HG03139 (cell line): ENCODE data around the gene WWC2.
A peak's percentile ranks its signal among the peaks of the same experiment; 100 is the strongest.
"Not testable (repeated sequence)": the region's sequence is repeated elsewhere in the genome, so short reads cannot be mapped to it uniquely, and the experiment has no call there.

ENCODE experiments used
- ATAC-seq: cut with Tn5 transposase; IDR thresholded peaks from one replicate; pipeline ENCODE4 v1.9.1; 2021; ENCODE audit not compliant: unreplicated experiment

The WWC2 gene

DNA sequence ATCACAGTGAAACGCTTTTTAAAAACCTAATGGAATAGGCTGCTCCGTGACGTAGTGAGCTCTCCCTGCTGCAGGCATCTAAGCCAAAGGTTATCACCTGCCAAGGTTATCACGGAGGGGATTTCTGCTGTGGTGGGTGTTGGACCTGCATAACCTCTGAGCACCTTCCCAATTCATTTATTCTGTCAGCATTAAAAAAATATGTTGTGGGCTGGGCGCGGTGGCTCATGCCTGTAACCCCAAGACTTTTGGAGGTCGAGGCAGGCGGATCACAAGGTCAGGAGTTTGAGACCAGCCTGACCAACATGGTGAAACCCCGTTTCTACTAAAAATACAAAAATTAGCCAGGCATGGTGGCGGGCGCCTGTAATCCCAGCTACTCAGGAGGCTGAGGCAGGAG lies 225.0 kb downstream of the WWC2 start:
- not testable (repeated sequence) for ATAC-seq

DNA sequence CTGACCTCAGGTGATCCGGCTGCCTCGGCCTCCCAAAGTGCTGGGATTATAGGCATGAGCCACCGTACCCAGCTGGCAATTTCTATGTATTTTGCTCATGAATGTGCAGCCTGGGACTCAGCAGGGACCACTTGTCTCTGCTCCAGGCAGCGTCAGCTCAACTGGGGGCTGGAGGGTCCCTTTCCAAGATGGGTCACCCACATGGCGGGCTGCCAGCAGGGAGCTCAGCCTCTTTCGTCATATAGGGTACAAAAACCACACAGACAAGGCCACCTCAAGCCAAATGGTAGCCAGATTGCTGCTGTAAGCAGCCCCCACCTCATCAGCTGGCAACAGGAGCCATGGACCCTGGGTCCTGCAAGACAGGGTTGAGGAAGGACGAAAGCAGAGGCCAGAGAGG lies 225.6 kb downstream of the WWC2 start:
- no peak for ATAC-seq

DNA sequence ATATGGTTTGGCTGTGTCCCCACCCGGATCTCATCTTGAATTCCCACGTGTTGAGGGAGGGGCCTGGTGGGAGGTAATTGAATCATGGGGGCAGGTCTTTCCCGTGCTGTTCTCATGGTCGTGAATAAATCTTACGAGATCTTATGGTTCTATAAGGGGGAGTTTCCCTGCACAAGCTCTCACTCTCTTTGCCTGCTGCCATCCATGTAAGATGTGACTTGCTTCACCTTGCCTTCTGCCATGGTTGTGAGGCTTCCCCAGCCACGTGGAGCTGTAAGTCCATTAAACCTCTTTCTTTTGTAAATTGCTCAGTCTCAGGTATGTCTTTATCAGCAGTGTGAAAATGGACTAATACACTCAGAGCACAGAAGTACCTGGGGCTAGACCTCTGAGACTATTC lies 227.3 kb downstream of the WWC2 start:
- not testable (repeated sequence) for ATAC-seq

- no peak for ATAC-seq
These were observed 227.8 kb downstream of the WWC2 start for GRCh38 chr4:183326853-183327252.

- ATAC-seq = no peak
These were observed 228.8 kb downstream of the WWC2 start for GRCh38 chr4:183327827-183328226.

GRCh38 chr4:183328832-183329231 lies 229.8 kb downstream of the WWC2 start:
- no peak for ATAC-seq

DNA sequence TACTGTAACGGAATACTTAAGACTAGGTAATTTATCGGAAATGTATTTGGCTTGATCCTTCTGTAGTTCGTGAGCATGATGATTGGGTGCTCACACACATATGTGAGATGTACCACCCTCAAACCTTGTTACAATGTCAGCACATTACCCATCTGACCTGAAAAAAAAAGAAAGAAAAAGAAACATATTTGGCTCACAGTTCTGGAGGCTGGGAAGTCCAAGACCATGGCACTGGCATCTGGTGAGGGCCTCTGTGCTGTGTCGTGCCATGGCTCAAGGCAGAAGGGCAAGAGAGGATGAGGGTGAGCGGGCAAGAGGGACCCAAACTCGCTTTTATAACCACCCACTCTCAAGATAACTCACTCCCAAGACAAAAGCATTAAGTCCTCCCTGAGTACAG lies 230.2 kb downstream of the WWC2 start:
- no peak for ATAC-seq

GRCh38 chr4:183329954-183330742 lies 231.1 kb downstream of the WWC2 start:
- ATAC-seq = no peak

- ATAC-seq = no peak
These were observed 231.8 kb downstream of the WWC2 start for GRCh38 chr4:183330841-183331240.

DNA sequence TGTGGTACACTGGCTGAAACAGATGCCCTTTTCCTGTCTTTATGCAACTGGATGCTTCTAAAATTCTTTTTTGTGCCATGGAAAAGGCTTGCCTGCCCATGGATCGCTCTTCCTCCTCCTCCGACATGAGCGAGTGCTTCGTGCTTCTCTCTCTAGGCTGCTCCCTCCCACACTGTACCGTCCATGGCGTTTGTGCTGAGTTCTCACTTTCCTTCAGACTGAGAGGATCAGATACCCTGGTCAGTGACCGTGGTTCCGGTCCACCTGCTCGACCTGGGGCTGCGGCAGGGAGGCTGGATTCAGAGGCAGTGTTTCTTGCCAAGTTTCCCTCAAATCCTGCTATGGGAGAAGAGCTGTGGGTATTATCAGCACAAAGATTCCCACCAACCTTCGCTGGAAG lies 233.4 kb downstream of the WWC2 start:
- ATAC-seq = no peak

DNA sequence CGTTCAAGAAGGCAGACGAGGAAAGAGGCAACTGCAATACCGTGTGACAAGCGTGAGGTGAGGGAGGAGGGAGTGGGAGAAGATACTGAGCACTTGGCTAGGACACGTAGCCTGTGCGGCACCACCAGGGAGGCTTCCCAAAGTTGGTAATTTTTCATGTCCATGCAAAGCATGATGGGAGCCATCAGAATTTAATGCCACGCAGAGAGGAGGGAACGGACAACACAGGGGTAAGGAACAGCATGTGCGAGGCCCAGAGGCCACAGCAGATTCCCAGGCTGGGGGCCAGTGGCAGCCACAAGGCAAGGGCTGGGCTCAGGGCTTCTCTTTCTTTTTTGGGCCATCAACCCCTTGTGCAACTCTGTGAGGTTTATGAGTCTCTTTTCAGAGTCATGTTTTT lies 234.1 kb downstream of the WWC2 start:
- no peak for ATAC-seq

DNA sequence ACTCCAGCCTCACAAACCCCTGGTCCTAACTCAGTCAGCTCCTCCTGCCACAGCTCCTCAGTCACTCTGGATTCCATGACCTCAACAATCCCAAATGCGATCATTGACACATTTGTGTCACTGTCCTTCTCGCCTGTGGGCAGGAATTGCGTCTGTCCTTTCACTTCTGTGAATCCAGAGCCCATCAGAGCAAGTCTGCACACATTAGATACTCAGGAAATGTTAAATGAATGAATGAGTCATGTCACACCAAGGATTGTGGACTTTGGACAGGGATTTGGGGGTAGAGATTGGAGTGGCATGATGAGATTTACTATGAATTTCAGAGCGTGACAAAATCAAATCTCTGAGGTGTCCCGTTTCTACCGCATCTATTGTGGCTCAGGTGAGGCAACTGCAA lies 234.9 kb downstream of the WWC2 start:
- no peak for ATAC-seq

DNA sequence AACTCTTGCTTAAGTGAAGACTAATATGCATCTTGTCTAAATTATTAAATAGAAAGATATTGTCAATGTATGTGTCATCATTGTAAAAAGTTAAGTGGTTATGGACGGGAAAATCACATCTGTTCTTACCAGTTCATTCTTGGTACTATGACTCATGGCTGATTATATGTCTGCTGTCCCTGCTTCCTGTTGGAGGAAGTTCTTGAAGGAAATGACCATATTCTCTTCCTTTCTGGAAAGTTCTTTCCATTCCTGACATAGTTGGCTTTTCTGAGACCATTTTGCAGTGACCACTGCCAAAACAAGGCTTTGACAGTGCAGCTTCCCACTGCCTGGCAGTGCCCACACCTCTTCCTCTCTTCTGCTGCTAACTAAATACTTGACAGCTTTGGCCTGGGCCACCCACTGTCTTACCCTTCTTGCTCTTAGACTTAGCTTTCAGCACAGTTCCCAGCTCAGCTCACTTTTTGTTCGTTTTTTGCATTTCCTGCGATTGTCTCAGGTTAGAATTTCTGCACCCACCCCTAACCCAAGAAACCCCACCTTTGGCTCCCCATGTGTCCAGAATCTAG lies 236.4 kb downstream of the WWC2 start:
- no peak for ATAC-seq

DNA sequence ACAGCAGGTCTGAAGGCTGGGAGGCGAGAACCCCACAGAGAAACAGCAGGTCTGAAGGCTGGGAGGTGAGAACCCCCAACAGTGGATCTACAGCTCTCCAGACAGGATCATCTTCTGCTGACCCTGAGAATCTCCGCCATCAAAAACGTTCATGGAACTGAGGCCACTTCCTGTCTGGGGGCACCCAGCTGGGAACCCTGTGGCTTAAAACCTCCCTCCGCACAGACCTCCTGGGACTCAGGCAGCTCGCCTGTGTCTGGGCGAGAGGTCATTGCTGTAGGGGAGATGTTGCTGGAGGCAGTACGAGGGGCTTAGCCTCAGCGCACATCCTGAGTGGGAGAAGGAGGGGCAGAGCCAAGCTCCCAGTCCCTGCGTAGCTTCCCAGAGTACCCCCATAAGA lies 238.3 kb downstream of the WWC2 start:
- ATAC-seq = no peak

- no peak for ATAC-seq
These were observed 238.8 kb downstream of the WWC2 start for GRCh38 chr4:183337833-183338232.

DNA sequence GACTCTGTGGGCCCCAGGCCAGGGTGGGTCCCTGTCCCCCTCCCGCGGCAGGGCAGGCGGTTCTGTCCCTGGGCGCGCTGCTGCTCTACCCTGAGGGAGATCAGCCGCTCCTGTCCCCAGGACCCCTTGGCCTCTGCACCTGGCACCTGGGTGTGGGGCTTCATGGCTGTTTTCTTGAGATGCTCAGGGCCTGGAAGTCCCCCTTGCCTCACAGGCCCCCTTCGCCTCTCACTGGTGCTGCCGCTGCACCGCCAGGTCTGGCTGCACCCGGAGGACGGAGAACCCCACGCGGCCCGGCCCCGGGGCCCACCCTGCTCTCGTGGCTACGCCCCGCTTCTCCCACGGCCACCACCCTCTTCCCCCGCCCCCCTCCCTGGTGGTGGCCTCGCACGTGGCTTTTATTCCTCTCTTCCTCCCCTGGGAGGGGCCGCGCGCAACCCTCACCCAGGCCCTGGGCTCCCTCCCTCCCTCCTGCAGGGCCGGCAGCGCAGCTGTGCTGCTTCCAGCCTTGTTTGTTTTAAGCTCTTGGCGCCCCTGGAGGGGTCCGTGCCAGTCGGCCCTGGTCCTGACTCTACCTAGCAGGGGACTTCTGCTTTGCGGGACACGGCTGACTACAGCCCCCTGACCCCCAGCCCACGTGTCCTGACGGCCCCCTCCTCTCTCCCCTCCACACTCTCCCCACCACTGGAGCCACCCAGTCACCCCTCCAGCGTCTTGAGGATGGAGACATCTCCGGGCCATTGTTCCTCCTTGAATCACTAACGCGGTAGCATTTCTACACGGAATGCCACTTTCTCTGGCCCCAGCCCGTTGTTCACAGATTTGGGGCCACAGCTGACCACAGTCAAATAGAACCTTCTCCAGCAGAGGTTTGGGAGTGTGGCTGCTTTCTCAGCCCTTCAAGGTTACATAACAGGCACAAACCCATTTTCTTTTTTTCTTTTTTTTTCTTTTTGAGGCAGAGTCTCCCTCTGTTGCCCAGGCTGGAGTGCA lies 243.8 kb downstream of the WWC2 start:
- ATAC-seq = peak; percentile 62

GRCh38 chr4:183343730-183344129 lies 244.7 kb downstream of the WWC2 start:
- no peak for ATAC-seq

DNA sequence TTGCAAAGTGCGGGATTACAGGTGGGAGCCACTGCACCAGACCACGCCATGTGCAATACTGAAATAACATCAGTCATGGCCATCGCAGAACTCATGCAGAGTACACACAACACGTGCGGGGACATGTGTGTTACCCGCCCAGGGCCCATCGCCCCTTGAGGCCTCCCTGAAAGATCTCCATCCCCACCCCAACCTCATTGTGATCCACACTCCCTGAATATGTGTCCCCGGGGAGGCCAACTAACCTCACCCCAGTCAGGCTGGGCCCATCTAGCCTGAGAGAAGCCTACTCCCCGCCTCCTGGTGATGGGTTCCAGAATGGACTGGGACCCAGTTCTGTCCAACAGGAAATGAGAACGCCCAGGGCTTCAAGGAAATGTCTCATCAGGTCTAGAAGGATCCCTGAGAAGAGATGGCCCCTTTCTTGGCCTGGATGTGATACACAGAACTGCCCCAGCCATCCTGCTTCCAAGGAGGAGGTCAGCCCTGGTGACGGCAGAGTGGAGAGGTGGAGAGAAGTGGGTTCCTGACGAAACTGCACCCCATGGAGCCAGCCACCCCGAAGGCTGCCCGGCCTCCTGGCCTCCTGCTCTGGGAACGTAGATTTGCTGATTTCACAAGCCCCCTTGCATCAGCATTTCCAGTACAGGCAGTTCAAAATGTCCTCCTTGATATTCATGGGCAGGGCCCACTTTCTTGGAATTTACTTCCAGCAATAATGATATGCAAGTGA lies 245.6 kb downstream of the WWC2 start:
- no peak for ATAC-seq

DNA sequence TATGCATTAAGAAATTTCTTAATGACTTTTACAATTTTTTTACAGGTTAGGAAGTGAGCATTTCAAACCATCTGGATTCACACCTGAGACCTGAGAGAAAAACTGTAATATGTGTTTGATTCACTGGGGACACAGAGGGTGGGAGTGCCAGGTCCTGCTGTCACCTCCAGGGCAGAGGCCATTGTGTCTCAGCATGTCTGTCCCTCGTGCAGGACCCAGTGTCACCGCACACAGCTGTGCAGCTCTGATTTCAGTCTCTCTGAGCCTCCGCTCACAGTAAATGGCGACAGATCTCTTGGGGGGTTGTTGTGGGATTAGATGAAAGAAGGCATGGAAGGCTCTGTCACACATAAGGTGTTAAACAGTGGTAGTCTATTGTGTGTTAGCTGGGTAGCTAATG lies 246.2 kb downstream of the WWC2 start:
- ATAC-seq = no peak

DNA sequence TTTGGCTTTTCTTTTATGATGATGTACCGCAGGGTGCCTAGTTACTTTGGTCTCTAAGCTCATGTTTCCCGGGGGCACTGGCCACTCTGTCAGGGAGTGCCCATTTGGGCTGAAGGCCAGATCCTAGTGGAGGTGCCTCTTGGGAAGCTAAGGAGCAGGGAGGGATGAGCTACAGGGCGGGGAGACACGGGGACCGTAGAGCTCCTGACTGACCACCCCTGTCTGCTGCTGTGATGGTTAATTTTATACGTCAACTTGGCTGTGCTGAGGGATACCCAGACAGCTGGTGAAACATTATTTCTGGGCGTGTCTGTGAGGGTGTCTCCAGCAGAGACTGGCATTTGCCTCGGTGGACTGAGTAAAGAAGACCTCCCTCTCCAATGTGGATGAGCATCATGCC lies 248.1 kb downstream of the WWC2 start:
- no peak for ATAC-seq

DNA sequence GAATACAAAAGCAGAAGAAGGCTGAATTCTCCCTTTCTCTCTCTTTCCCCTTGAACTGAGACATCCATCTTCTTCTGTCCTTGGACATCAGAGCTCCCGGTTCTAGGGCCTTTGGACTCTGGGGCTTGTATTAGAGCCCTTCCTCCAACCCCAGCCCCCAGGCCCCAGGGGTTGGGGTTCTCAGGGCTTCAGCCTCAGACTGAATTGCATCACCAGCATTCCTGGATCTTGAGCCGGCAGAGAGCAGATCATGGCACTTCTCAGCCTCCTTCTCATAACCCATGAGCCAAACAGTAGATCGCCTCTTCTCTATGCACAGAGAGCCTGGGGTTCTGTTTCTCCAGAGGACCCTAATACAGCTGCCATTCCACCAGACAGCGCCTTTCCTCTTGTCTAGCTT lies 248.5 kb downstream of the WWC2 start:
- ATAC-seq = no peak
